ENCODE data around the gene ATOX1.
"Not testable (repeated sequence)": the region's sequence is repeated elsewhere in the genome, so short reads cannot be mapped to it uniquely, and the experiment has no call there.

The ATOX1 gene

DNA sequence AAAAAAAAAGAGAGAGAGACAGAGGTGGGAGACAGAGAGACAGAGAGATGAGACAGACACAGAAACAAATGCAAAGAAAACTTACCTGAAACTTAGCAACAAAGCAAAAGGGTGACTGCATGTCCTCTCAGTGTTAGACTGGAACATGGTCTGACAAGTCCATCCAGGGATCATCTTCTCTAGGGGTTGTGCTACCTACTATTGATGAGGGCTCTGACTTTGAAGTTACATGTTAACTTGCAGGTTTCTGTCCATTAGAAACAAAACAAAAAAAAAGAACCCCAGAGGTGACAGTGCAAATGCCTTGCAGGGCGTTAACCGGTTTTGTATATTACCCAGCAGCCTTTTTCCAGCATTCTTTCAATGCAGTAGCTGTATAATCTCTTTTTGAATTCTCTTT lies 58.1 kb downstream of the ATOX1 start:
- Histone ChIP-seq H3K9ac (ENCODE audit: low read length) (no peak overlapping the region), H3K4me1 (ENCODE audit: control insufficient read depth, low read depth, low read length) (peaks cover 11% of the 10 kb centered on the region), H4K8ac (ENCODE audit: low read depth, low read length) (no peak overlapping the region), H3K4me2 (ENCODE audit: low read length) (no peak overlapping the region), H2BK5ac (ENCODE audit: low read length) (no peak overlapping the region), H3K4me3 (ENCODE audit: low read length) (no peak overlapping the region), H4K5ac (ENCODE audit: low read length) (no peak overlapping the region), H2AK5ac (ENCODE audit: low read length) (no peak overlapping the region), H3K23ac (ENCODE audit: low read length) (no peak overlapping the region), H3K27ac (ENCODE audit: low read depth, low read length) (no peak overlapping the region), H3K79me1 (ENCODE audit: low read length) (no peaks in the 10 kb centered on the region), H2BK120ac (ENCODE audit: low read depth, low read length) (peak overlapping the region; percentile 68), H3K27me3 (ENCODE audit: insufficient read depth, low read length, poor library complexity) (no peaks in the 10 kb centered on the region), H2BK15ac (replicated peaks; ENCODE audit: low read depth) (no peak overlapping the region), H3K56ac (ENCODE audit: low read length) (peak overlapping the region; percentile 17), H3K36me3 (ENCODE audit: control insufficient read depth, insufficient read depth, low read length) (no peaks in the 10 kb centered on the region), H3K79me2 (ENCODE audit: control insufficient read depth, insufficient read depth, low read length) (no peaks in the 10 kb centered on the region), H3K4ac (ENCODE audit: low read depth, low read length) (no peak overlapping the region), H3K18ac (ENCODE audit: low read length) (peak overlapping the region; percentile 11)
- WGBS (ENCODE audit: extremely low coverage, insufficient coverage, low lambda C conversion rate), result no CpG with 5 or more reads among the region's 2 CpGs
- DNase-seq, result no peak

DNA sequence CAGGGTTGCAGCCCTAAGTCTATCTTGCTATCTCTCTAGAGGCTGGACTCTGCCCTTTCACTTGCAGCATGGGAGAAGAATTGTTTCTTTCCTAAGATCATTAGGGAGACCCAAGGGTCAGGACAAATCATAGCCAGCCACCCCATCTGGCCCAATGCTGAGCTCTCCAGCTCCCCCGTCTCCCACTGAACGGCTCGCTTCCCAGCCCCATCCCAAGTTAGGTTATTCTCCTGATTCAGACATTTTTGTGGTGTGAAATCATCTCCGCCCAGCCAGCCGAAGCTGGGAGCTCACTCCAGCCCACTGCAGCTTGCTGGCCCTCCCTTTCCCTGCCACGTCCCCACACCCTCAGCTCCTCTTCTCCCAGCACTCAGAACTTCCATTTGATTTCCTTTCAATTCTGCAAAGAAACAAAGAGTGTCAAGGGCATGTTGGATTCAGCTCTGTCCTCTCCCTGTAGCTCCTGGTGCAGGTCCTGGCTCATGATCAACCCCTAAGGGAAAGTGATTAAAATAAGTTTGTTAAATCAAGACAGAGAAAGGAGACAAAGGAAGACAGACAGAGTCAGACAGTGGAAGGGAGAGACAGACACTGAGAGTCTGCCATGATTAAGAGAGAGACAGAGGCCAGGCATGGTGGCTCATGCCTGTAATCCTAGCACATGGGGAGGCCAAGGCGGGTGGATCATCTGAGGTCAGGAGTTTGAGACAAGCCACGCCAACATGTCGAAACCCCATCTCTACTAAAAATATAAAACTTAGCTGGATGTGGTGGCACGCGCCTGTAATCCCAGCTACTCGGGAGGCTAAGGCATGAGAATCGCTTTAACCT lies 59.1 kb downstream of the ATOX1 start:
- Histone ChIP-seq H3K4ac (ENCODE audit: low read depth, low read length) (peak overlapping the region; percentile 77), H3K27ac (ENCODE audit: low read depth, low read length) (peak overlapping the region; percentile 97), H3K4me3 (ENCODE audit: low read length) (no peak overlapping the region), H4K8ac (ENCODE audit: low read depth, low read length) (peak overlapping the region; percentile 96), H4K5ac (ENCODE audit: low read length) (peak overlapping the region; percentile 59), H3K79me1 (ENCODE audit: low read length) (no peaks in the 10 kb centered on the region), H3K4me2 (ENCODE audit: low read length) (no peak overlapping the region), H2BK5ac (ENCODE audit: low read length) (peak overlapping the region; percentile 99), H3K18ac (ENCODE audit: low read length) (peak overlapping the region; percentile 98), H3K4me1 (ENCODE audit: control insufficient read depth, low read depth, low read length) (peaks cover 11% of the 10 kb centered on the region), H2AK5ac (ENCODE audit: low read length) (peak overlapping the region; percentile 91), H2BK15ac (replicated peaks; ENCODE audit: low read depth) (peak overlapping the region; percentile 75), H3K56ac (ENCODE audit: low read length) (peak overlapping the region; percentile 84), H3K9ac (ENCODE audit: low read length) (peak overlapping the region; percentile 65), H3K23ac (ENCODE audit: low read length) (no peak overlapping the region), H3K27me3 (ENCODE audit: insufficient read depth, low read length, poor library complexity) (no peaks in the 10 kb centered on the region), H3K36me3 (ENCODE audit: control insufficient read depth, insufficient read depth, low read length) (no peaks in the 10 kb centered on the region), H2BK120ac (ENCODE audit: low read depth, low read length) (peak overlapping the region; percentile 99), H3K79me2 (ENCODE audit: control insufficient read depth, insufficient read depth, low read length) (no peaks in the 10 kb centered on the region)
- WGBS (ENCODE audit: extremely low coverage, insufficient coverage, low lambda C conversion rate), result no CpG with 5 or more reads among the region's 13 CpGs
- peak; percentile 98 for DNase-seq

DNA sequence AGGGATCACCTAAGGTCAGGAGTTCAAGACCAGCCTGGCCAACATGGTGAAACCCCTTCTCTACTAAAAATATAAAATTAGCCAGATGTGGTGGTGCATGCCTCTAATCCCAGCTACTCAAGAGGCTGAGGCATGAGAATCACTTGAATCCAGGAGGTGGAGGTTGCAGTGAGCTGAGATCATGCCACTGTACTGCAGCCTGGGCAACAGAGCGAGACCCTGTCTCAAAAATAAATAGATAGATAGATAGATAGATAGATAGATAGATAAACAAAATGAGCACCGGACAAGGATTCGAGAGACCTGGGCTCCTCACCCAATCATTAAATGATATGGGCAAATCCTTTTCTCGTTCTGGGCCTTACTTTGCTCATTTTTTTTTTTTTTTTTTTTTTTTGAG lies 60.4 kb downstream of the ATOX1 start:
- H3K4ac ChIP-seq (ENCODE audit: low read depth, low read length); H3K4me2 ChIP-seq (ENCODE audit: low read length); H3K36me3 ChIP-seq (ENCODE audit: control insufficient read depth, insufficient read depth, low read length); H4K5ac ChIP-seq (ENCODE audit: low read length); H3K9ac ChIP-seq (ENCODE audit: low read length); H2BK15ac ChIP-seq (replicated peaks; ENCODE audit: low read depth); H3K23ac ChIP-seq (ENCODE audit: low read length); H2BK5ac ChIP-seq (ENCODE audit: low read length); H4K8ac ChIP-seq (ENCODE audit: low read depth, low read length); DNase-seq; H3K27ac ChIP-seq (ENCODE audit: low read depth, low read length); H3K79me1 ChIP-seq (ENCODE audit: low read length); H2AK5ac ChIP-seq (ENCODE audit: low read length); H2BK120ac ChIP-seq (ENCODE audit: low read depth, low read length); H3K18ac ChIP-seq (ENCODE audit: low read length); H3K27me3 ChIP-seq (ENCODE audit: insufficient read depth, low read length, poor library complexity); H3K4me3 ChIP-seq (ENCODE audit: low read length); H3K79me2 ChIP-seq (ENCODE audit: control insufficient read depth, insufficient read depth, low read length): not testable (repeated sequence)
- Histone ChIP-seq H3K56ac (ENCODE audit: low read length) (peak overlapping the region; percentile 54), H3K4me1 (ENCODE audit: control insufficient read depth, low read depth, low read length) (peaks cover 11% of the 10 kb centered on the region)
- WGBS (ENCODE audit: extremely low coverage, insufficient coverage, low lambda C conversion rate), result no CpG with 5 or more reads among the region's 4 CpGs

GRCh38 chr5:151697452-151697851 lies 61.0 kb downstream of the ATOX1 start:
- Histone ChIP-seq H3K4me3 (ENCODE audit: low read length) (no peak overlapping the region), H3K56ac (ENCODE audit: low read length) (peak overlapping the region; percentile 54), H3K4ac (ENCODE audit: low read depth, low read length) (no peak overlapping the region), H3K79me2 (ENCODE audit: control insufficient read depth, insufficient read depth, low read length) (no peaks in the 10 kb centered on the region), H3K9ac (ENCODE audit: low read length) (no peak overlapping the region), H2AK5ac (ENCODE audit: low read length) (peak overlapping the region; percentile 33), H3K4me1 (ENCODE audit: control insufficient read depth, low read depth, low read length) (peaks cover 11% of the 10 kb centered on the region), H4K8ac (ENCODE audit: low read depth, low read length) (no peak overlapping the region), H2BK5ac (ENCODE audit: low read length) (no peak overlapping the region), H3K27me3 (ENCODE audit: insufficient read depth, low read length, poor library complexity) (no peaks in the 10 kb centered on the region), H3K79me1 (ENCODE audit: low read length) (no peaks in the 10 kb centered on the region), H2BK120ac (ENCODE audit: low read depth, low read length) (no peak overlapping the region), H3K18ac (ENCODE audit: low read length) (peak overlapping the region; percentile 69), H3K4me2 (ENCODE audit: low read length) (no peak overlapping the region), H4K5ac (ENCODE audit: low read length) (no peak overlapping the region), H3K36me3 (ENCODE audit: control insufficient read depth, insufficient read depth, low read length) (no peaks in the 10 kb centered on the region), H2BK15ac (replicated peaks; ENCODE audit: low read depth) (no peak overlapping the region), H3K23ac (ENCODE audit: low read length) (no peak overlapping the region), H3K27ac (ENCODE audit: low read depth, low read length) (no peak overlapping the region)
- no CpG with 5 or more reads among the region's 8 CpGs for WGBS (ENCODE audit: extremely low coverage, insufficient coverage, low lambda C conversion rate)
- DNase-seq, result peak; percentile 36

GRCh38 chr5:151696470-151697061 lies 61.9 kb downstream of the ATOX1 start:
- H4K5ac ChIP-seq (ENCODE audit: low read length), result peak overlapping the region; percentile 33
- no peak overlapping the region for H2BK120ac ChIP-seq (ENCODE audit: low read depth, low read length)
- H2AK5ac ChIP-seq (ENCODE audit: low read length), result no peak overlapping the region
- no peaks in the 10 kb centered on the region for H3K36me3 ChIP-seq (ENCODE audit: control insufficient read depth, insufficient read depth, low read length)
- peak overlapping the region; percentile 7 for H3K18ac ChIP-seq (ENCODE audit: low read length)
- DNase-seq, result peak; percentile 77
- no peak overlapping the region for H3K4me2 ChIP-seq (ENCODE audit: low read length)
- peak overlapping the region; percentile 77 for H3K27ac ChIP-seq (ENCODE audit: low read depth, low read length)
- H3K4me1 ChIP-seq (ENCODE audit: control insufficient read depth, low read depth, low read length), result peaks cover 11% of the 10 kb centered on the region
- H2BK15ac ChIP-seq (replicated peaks; ENCODE audit: low read depth), result no peak overlapping the region
- no peak overlapping the region for H3K4me3 ChIP-seq (ENCODE audit: low read length)
- peak overlapping the region; percentile 67 for H4K8ac ChIP-seq (ENCODE audit: low read depth, low read length)
- H3K9ac ChIP-seq (ENCODE audit: low read length), result peak overlapping the region; percentile 44
- peak overlapping the region; percentile 48 for H3K23ac ChIP-seq (ENCODE audit: low read length)
- H3K56ac ChIP-seq (ENCODE audit: low read length), result peak overlapping the region; percentile 89
- no peaks in the 10 kb centered on the region for H3K27me3 ChIP-seq (ENCODE audit: insufficient read depth, low read length, poor library complexity)
- WGBS (ENCODE audit: extremely low coverage, insufficient coverage, low lambda C conversion rate), result no CpG with 5 or more reads among the region's 20 CpGs
- no peaks in the 10 kb centered on the region for H3K79me2 ChIP-seq (ENCODE audit: control insufficient read depth, insufficient read depth, low read length)
- H3K79me1 ChIP-seq (ENCODE audit: low read length), result no peaks in the 10 kb centered on the region
- H2BK5ac ChIP-seq (ENCODE audit: low read length), result peak overlapping the region; percentile 75
- peak overlapping the region; percentile 38 for H3K4ac ChIP-seq (ENCODE audit: low read depth, low read length)

Measured in mesendoderm (in vitro differentiated cells).